Trophoblast cell (in vitro differentiated cells and primary cell): ENCODE data around the gene GAB4.
A peak's percentile ranks its signal among the peaks of the same experiment; 100 is the strongest.
"Not testable (repeated sequence)": the region's sequence is repeated elsewhere in the genome, so short reads cannot be mapped to it uniquely, and the experiment has no call there.

ENCODE experiments used
- DNase-seq, 2 donors: peaks; one replicate each; pipeline ENCODE4 v3.0.0-alpha.2; 2016
- H2AFZ ChIP-seq: 2 replicates; pipeline ENCODE4 v1.6.1; 2013; ENCODE audit warnings: low read length, moderate library complexity, mild to moderate bottlenecking; ENCODE audit not compliant: insufficient read depth, poor library complexity
- H2AK5ac ChIP-seq: 2 replicates; pipeline ENCODE4 v1.6.1; 2013; ENCODE audit warnings: mild to moderate bottlenecking, low read length
- H2BK120ac ChIP-seq: 2 replicates; pipeline ENCODE4 v1.6.1; 2013; ENCODE audit warnings: low read length, mild to moderate bottlenecking, moderate library complexity; ENCODE audit not compliant: insufficient read depth, poor library complexity
- H2BK12ac ChIP-seq: 2 replicates; pipeline ENCODE4 v1.6.1; 2013; ENCODE audit warnings: mild to moderate bottlenecking, low read length, moderate library complexity
- H2BK5ac ChIP-seq: 2 replicates; pipeline ENCODE4 v1.6.1; 2013; ENCODE audit warnings: low read length, low read depth, moderate library complexity, mild to moderate bottlenecking; ENCODE audit not compliant: poor library complexity
- H3K14ac ChIP-seq: 2 replicates; pipeline ENCODE4 v1.6.1; 2013; ENCODE audit warnings: mild to moderate bottlenecking, low read length
- H3K18ac ChIP-seq: 2 replicates; pipeline ENCODE4 v1.6.1; 2013; ENCODE audit warnings: mild to moderate bottlenecking, low read length
- H3K23ac ChIP-seq: 2 replicates; pipeline ENCODE4 v1.6.1; 2013; ENCODE audit warnings: low read length
- H3K27ac ChIP-seq: 2 replicates; pipeline ENCODE4 v1.5.1; 2013; ENCODE audit warnings: low read depth, mild to moderate bottlenecking, inconsistent platforms, low read length, moderate library complexity
- H3K27me3 ChIP-seq: 2 replicates; pipeline ENCODE4 v1.6.1; 2013; ENCODE audit warnings: inconsistent platforms, mild to moderate bottlenecking, low read length, moderate library complexity; ENCODE audit not compliant: insufficient read depth
- H3K36me3 ChIP-seq, 2 experiments: 1 replicate in 1 of 2; 2 replicates in 1 of 2; pipeline ENCODE4 v1.6.1; 2013; ENCODE audit warnings: low read length in 2 of 2, mild to moderate bottlenecking in 2 of 2, moderate library complexity in 1 of 2; ENCODE audit not compliant: insufficient read depth in 2 of 2, control insufficient read depth in 1 of 2
- H3K4ac ChIP-seq: 2 replicates; pipeline ENCODE4 v1.6.1; 2013; ENCODE audit warnings: low read depth, mild to moderate bottlenecking, low read length, moderate library complexity
- H3K4me1 ChIP-seq, 2 experiments: 1 replicate in 1 of 2; 2 replicates in 1 of 2; pipeline ENCODE4 v1.6.1; 2013; ENCODE audit warnings: low read length in 2 of 2, mild to moderate bottlenecking in 2 of 2, moderate library complexity in 1 of 2; ENCODE audit not compliant: insufficient read depth in 2 of 2, control insufficient read depth in 1 of 2
- H3K4me2 ChIP-seq: 2 replicates; pipeline ENCODE4 v1.6.1; 2013; ENCODE audit warnings: inconsistent platforms, mild to moderate bottlenecking, low read length, moderate library complexity
- H3K4me3 ChIP-seq: 2 replicates; pipeline ENCODE4 v1.5.1; 2013; ENCODE audit warnings: mild to moderate bottlenecking, low read depth, low read length, inconsistent platforms
- H3K79me1 ChIP-seq: one replicate; pipeline ENCODE4 v1.6.1; 2013; ENCODE audit warnings: low read length
- H3K79me2 ChIP-seq: 2 replicates; pipeline ENCODE4 v1.6.1; 2013; ENCODE audit warnings: low read length, mild to moderate bottlenecking; ENCODE audit not compliant: control insufficient read depth, insufficient read depth, poor library complexity
- H3K9ac ChIP-seq: 2 replicates; pipeline ENCODE4 v1.6.1; 2013; ENCODE audit warnings: mild to moderate bottlenecking, low read length
- H3K9me3 ChIP-seq: 2 replicates; pipeline ENCODE4 v1.6.1; 2013; ENCODE audit warnings: low read depth, mild to moderate bottlenecking, control low read depth, inconsistent platforms, low read length; ENCODE audit not compliant: insufficient read depth
- H4K12ac ChIP-seq: 2 replicates; pipeline ENCODE4 v1.6.1; 2013; ENCODE audit warnings: low read depth, mild to moderate bottlenecking, low read length, moderate library complexity
- H4K8ac ChIP-seq: 2 replicates; pipeline ENCODE4 v1.6.1; 2013; ENCODE audit warnings: low read depth, mild to moderate bottlenecking, low read length, moderate library complexity
- H4K91ac ChIP-seq: one replicate; pipeline ENCODE4 v1.6.1; 2013; ENCODE audit warnings: low read depth, mild to moderate bottlenecking, low read length, moderate library complexity
- WGBS: extraction: QIAGEN DNeasy Blood & Tissue Kit; methylation state at CpG from one replicate; pipeline ENCODE4 v1.1.7; 2013; ENCODE audit warnings: missing lambda C conversion rate; ENCODE audit not compliant: insufficient read length, insufficient coverage; ENCODE audit errors: extremely low coverage; 5-methylcytosine and 5-hydroxymethylcytosine counted together

The GAB4 gene

DNA sequence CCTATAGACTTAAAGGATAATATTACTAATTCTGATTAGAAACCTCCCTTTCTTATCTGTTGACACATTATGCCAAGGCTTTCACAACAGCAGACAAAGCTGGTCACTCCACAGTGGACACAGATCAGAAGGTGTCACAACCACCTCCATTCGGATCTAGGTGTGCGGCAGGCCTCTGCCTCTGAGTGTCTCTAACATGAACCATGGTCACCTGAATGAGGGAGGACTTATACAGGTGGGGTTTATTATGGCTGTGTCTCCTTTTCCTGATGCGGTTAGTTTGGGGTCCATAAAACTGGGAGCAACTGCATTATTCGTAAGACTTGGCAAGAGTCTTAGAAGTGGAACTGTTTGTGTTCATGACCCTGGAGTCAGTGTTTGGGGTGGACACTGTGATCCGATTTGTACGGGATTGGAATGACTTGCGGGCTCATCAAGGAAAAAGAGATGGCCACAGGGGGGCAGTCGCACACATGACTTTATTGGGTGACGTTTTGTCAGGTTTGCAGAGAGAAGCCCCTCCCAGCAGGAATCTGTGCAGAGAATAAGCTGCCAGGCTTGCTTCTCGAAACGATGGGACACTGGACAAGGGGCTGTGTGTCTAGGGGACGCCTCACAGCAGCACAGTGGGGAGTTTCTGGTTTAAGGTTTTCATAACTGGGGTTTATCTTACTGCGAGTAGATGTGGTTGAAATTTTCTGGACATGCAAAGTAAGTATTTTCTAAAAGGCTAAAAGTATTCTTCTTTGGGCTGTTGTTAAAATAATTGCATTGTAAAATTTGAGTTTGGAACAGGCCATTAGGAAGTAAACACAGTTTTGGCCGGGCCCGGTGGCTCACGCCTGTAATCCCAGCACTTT lies 90.6 kb downstream of the GAB4 start:
- Histone ChIP-seq H3K27ac (no peak overlapping the region), H2AK5ac (no peak overlapping the region), H3K4me3 (no peak overlapping the region), H3K23ac (no peak overlapping the region), H2BK120ac (no peak overlapping the region), H3K9me3 (peaks cover 3% of the 10 kb centered on the region), H3K79me1 (no peaks in the 10 kb centered on the region), H3K79me2 (no peaks in the 10 kb centered on the region), H2AFZ (no peak overlapping the region), H3K9ac (no peak overlapping the region), H2BK5ac (no peak overlapping the region), H3K18ac (no peak overlapping the region), H3K14ac (no peak overlapping the region), H3K4me1 (no peaks in the 10 kb centered on the region), H3K4me2 (no peak overlapping the region), H2BK12ac (no peak overlapping the region), H4K8ac (no peak overlapping the region), H3K27me3 (no peaks in the 10 kb centered on the region), H3K4ac (no peak overlapping the region), H4K12ac (no peak overlapping the region), H3K36me3 (no peaks in the 10 kb centered on the region), H4K91ac (no peak overlapping the region)
- WGBS: no CpG with 5 or more reads among the region's 16 CpGs
- DNase-seq: peak; percentile 45 to 77

DNA sequence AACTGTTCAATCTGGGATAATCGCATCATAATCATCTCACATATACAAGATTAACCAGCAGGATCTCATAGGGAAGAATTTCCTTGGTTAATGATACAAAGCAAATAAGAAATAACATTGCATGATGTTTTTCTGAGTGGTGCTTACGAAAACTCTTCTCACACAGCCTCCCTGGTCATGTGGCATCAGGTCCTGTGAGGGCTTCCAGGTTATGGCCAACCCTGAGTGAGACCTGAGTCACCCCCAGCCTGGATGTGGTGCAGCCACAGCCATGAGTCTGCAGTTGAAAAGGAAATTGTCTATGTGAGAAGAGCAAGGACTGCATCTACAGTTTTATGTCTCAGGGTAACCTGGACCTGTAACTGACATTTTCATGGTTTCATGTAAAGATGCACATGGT lies 92.3 kb downstream of the GAB4 start:
- H4K91ac ChIP-seq: no peak overlapping the region
- H3K27me3 ChIP-seq: no peaks in the 10 kb centered on the region
- no peak overlapping the region for H3K4me3 ChIP-seq
- no peak overlapping the region for H4K8ac ChIP-seq
- DNase-seq: no peak
- no CpG with 5 or more reads among the region's 2 CpGs for WGBS
- no peak overlapping the region for H2BK5ac ChIP-seq
- H4K12ac ChIP-seq: no peak overlapping the region
- no peak overlapping the region for H2BK120ac ChIP-seq
- H3K4me2 ChIP-seq: no peak overlapping the region
- H3K27ac ChIP-seq: no peak overlapping the region
- no peaks in the 10 kb centered on the region for H3K36me3 ChIP-seq
- no peaks in the 10 kb centered on the region for H3K4me1 ChIP-seq
- H3K18ac ChIP-seq: no peak overlapping the region
- H3K9ac ChIP-seq: peak overlapping the region; percentile 19
- no peaks in the 10 kb centered on the region for H3K79me2 ChIP-seq
- no peak overlapping the region for H2AK5ac ChIP-seq
- H3K4ac ChIP-seq: no peak overlapping the region
- H3K14ac ChIP-seq: no peak overlapping the region
- H3K9me3 ChIP-seq: no peaks in the 10 kb centered on the region
- H3K79me1 ChIP-seq: no peaks in the 10 kb centered on the region
- H2BK12ac ChIP-seq: no peak overlapping the region
- no peak overlapping the region for H2AFZ ChIP-seq
- H3K23ac ChIP-seq: no peak overlapping the region

DNA sequence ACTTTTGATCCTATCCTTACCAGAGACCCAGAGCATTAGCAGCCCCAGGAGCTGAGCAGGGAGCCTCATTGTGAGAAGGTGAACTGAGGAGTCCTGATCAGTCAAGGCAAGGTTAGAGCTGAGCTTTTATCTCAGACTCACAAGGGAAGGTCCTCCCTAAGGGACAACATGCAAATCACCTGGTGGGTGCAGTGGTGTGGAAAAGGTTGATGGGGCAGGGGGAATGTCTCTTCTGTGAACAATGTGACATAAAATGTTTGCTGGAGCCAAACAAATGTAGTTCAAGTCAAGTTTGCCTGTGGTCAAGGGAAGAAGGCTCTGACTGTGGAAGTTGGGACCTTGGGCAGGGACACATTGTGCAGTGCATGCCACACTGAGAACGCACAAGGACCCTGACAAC lies 93.1 kb downstream of the GAB4 start:
- not testable (repeated sequence) for H2BK120ac ChIP-seq, H3K79me1 ChIP-seq, H3K9ac ChIP-seq, H3K36me3 ChIP-seq, H3K18ac ChIP-seq, H3K14ac ChIP-seq, H2BK5ac ChIP-seq, H3K23ac ChIP-seq, H2AK5ac ChIP-seq, H4K91ac ChIP-seq, H3K27ac ChIP-seq, H2AFZ ChIP-seq, H3K9me3 ChIP-seq, H3K27me3 ChIP-seq, H3K4me1 ChIP-seq, DNase-seq, H3K4me2 ChIP-seq, H2BK12ac ChIP-seq, H4K8ac ChIP-seq, H3K4me3 ChIP-seq, H3K79me2 ChIP-seq, H4K12ac ChIP-seq, H3K4ac ChIP-seq
- WGBS: no CpG with 5 or more reads among the region's 1 CpG

DNA sequence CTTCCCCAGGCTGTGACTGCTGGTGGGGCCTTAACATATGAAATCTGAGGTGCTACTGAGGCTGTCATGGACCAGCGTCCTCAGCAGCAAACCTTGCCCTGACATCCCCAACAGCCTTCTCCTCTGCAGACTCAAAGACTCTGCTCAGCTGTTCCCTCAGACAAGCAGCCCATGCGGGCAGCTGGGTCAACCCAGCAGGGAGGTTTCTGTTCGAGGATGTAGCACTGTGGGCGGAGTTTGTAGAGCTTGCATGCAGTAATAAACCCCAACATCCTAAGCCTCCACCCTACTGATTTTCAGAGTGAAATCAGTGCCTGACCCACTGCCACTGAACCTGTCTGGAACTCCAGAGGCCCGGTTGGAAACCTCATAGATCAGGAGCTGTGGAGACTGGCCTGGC lies 94.0 kb downstream of the GAB4 start:
- no peaks in the 10 kb centered on the region for H3K79me1 ChIP-seq
- DNase-seq: no peak
- no peaks in the 10 kb centered on the region for H3K27me3 ChIP-seq
- H3K4me3 ChIP-seq: no peak overlapping the region
- H2BK12ac ChIP-seq: no peak overlapping the region
- H3K4ac ChIP-seq: no peak overlapping the region
- H3K9me3 ChIP-seq: no peaks in the 10 kb centered on the region
- whole genome bisulfite sequencing: no CpG with 5 or more reads among the region's 5 CpGs
- no peak overlapping the region for H3K23ac ChIP-seq
- no peak overlapping the region for H3K18ac ChIP-seq
- H2AFZ ChIP-seq: no peak overlapping the region
- no peak overlapping the region for H4K8ac ChIP-seq
- H2BK120ac ChIP-seq: no peak overlapping the region
- no peaks in the 10 kb centered on the region for H3K36me3 ChIP-seq
- H4K12ac ChIP-seq: no peak overlapping the region
- H3K79me2 ChIP-seq: no peaks in the 10 kb centered on the region
- H4K91ac ChIP-seq: no peak overlapping the region
- no peak overlapping the region for H3K4me2 ChIP-seq
- H2AK5ac ChIP-seq: no peak overlapping the region
- H3K4me1 ChIP-seq: no peaks in the 10 kb centered on the region
- H3K9ac ChIP-seq: no peak overlapping the region
- no peak overlapping the region for H3K27ac ChIP-seq
- H2BK5ac ChIP-seq: no peak overlapping the region
- no peak overlapping the region for H3K14ac ChIP-seq
